OCI-LY7 (cell line): ENCODE measurements around the gene SRC. TPM values are rescaled to one million over a fixed set of nuclear protein-coding genes. Genes with fewer than 3 reads are reported as not detected.

ENCODE experiments used
- BruUV-seq: library from RNA; stranded (reverse); fragments of 400-500 nt; replicated peaks from 2 replicates; lab custom pipeline; 2021; lab: Mats Ljungman, UMichigan
- CTCF ChIA-PET: fragments of 300-600 bp; sonication (Branson Sonifier 250); formaldehyde crosslinking; loops from one replicate; lab custom pipeline; 2022; ENCODE audit warnings: antibody characterized with exemption; ENCODE audit not compliant: unreplicated experiment; lab: Charles Lee
- POLR2A ChIA-PET: fragments of 300-600 bp; sonication (Branson Sonifier 250); formaldehyde crosslinking; loops from one replicate; lab custom pipeline; 2022; ENCODE audit warnings: antibody characterized with exemption; lab: Charles Lee
- DNase-seq: peaks from one replicate; pipeline ENCODE4 v3.0.0-alpha.2; 2015; ENCODE audit warnings: low spot score
- H2AFZ ChIP-seq: fragments of 200-600 bp; sonication (generic), shearing (Covaris generic); 2 replicates; pipeline ENCODE4 v1.6.1; 2014; ENCODE audit warnings: mild to moderate bottlenecking, antibody characterized with exemption, low read length, moderate library complexity
- H3K27ac ChIP-seq: fragments of 200-600 bp; sonication (generic); 2 replicates; pipeline ENCODE4 v1.5.1; 2014; ENCODE audit warnings: mixed run types, low read depth, mild to moderate bottlenecking, moderate library complexity, low read length, inconsistent platforms; ENCODE audit not compliant: poor library complexity, severe bottlenecking
- H3K36me3 ChIP-seq: fragments of 200-600 bp; sonication (generic); 2 replicates; pipeline ENCODE4 v1.6.1; 2014; ENCODE audit warnings: mild to moderate bottlenecking, antibody characterized with exemption, low read length, moderate library complexity, mixed read lengths; ENCODE audit not compliant: insufficient read depth
- H3K4me1 ChIP-seq: fragments of 200-600 bp; sonication (generic); 2 replicates; pipeline ENCODE4 v1.5.1; 2014; ENCODE audit warnings: mild to moderate bottlenecking, low read length; ENCODE audit not compliant: insufficient read depth, poor library complexity, severe bottlenecking
- H3K4me2 ChIP-seq: fragments of 200-600 bp; sonication (generic); 2 replicates; pipeline ENCODE4 v1.6.1; 2014; ENCODE audit warnings: mild to moderate bottlenecking, low read length
- H3K4me3 ChIP-seq: fragments of 200-600 bp; sonication (generic); 2 replicates; pipeline ENCODE4 v1.5.1; 2014; ENCODE audit warnings: mild to moderate bottlenecking, low read depth, low read length; ENCODE audit not compliant: poor library complexity, severe bottlenecking
- H3K79me2 ChIP-seq: fragments of 200-600 bp; sonication (generic); 2 replicates; pipeline ENCODE4 v1.6.1; 2016; ENCODE audit warnings: low read depth, mild to moderate bottlenecking, low read length, moderate library complexity, mixed read lengths; ENCODE audit not compliant: insufficient read depth
- H3K9me2 ChIP-seq: fragments of 200-600 bp; sonication (generic); 2 replicates; pipeline ENCODE4 v1.6.1; 2016; ENCODE audit warnings: mild to moderate bottlenecking, low read length, mixed read lengths; ENCODE audit not compliant: insufficient read depth
- H3K9me3 ChIP-seq: fragments of 200-600 bp; sonication (generic); 2 replicates; pipeline ENCODE4 v1.6.1; 2014; ENCODE audit warnings: mild to moderate bottlenecking, mixed run types, low read length, mixed read lengths
- H4K20me1 ChIP-seq: fragments of 200-600 bp; sonication (generic); 2 replicates; pipeline ENCODE4 v1.6.1; 2014; ENCODE audit warnings: mild to moderate bottlenecking, antibody characterized with exemption, low read length, moderate library complexity, mixed read lengths; ENCODE audit not compliant: insufficient read depth
- CTCF ChIP-seq: fragments of 200-600 bp; sonication (generic); conservative IDR thresholded peaks from 2 replicates; pipeline ENCODE4 v1.5.1; 2014; ENCODE audit warnings: mild to moderate bottlenecking, antibody characterized with exemption, low read length, moderate library complexity, mixed read lengths
- EZH2phosphoT487 ChIP-seq: fragments of 200-600 bp; sonication (generic); IDR thresholded peaks from 2 replicates; pipeline ENCODE4 v1.6.1; 2018; ENCODE audit warnings: low read depth, borderline replicate concordance, mild to moderate bottlenecking, mixed run types, antibody characterized with exemption, low read length, moderate library complexity, mixed read lengths
- intact Hi-C: fragments of 100-400 bp; cut with micrococcal nuclease; formaldehyde crosslinking; loops from one replicate; pipeline ENCODE4 v1.10.0; 2022; ENCODE audit not compliant: unreplicated experiment
- total RNA-seq, 2 experiments: library from RNA; depleted of rRNA in 1 of 2; stranded (reverse); fragments of >200 nt in 1 of 2; shearing (Covaris generic) in 1 of 2; gene quantifications; 2 replicates each; pipeline ENCODE4 v1.2.3, GENCODE V29; 2014 to 2022

The SRC gene
- total RNA-seq, 2 experiments from 2014 or later = 0.72 to 3.7 TPM

GRCh38 chr20:37327748-37328147, 18.2 kb upstream of the SRC start:
- Histone ChIP-seq H3K9me2 (no peaks in the 10 kb centered on the region), H3K36me3 (no peaks in the 10 kb centered on the region), H3K79me2 (no peaks in the 10 kb centered on the region), H2AFZ (no peak overlapping the region), H3K27ac (no peak overlapping the region), H3K4me2 (no peak overlapping the region), H3K4me3 (no peak overlapping the region), H3K9me3 (no peaks in the 10 kb centered on the region), H3K4me1 (no peaks in the 10 kb centered on the region), H4K20me1 (no peaks in the 10 kb centered on the region)
- TF ChIP-seq CTCF (no peak), EZH2phosphoT487 (no peak)
- BruUV-seq = no TSS peak
- CTCF ChIA-PET = no interaction called here
- DNase-seq = no peak
- POLR2A ChIA-PET = interaction anchor here (0.7 kb wide), 1 partner anchor 80 kb away, joined by 4 read pairs; no protein-coding TSS in a partner anchor
- intact Hi-C loops = no loop called here

- POLR2A ChIA-PET = interaction anchor here (0.6 kb wide), 1 partner anchor 12 kb away, joined by 3 read pairs; no protein-coding TSS in a partner anchor
- no peak for TF ChIP-seq EZH2phosphoT487
- no peak for TF ChIP-seq CTCF
- Histone ChIP-seq H4K20me1 (no peaks in the 10 kb centered on the region), H2AFZ (no peak overlapping the region), H3K36me3 (no peaks in the 10 kb centered on the region), H3K4me2 (no peak overlapping the region), H3K9me3 (no peaks in the 10 kb centered on the region), H3K27ac (no peak overlapping the region), H3K79me2 (no peaks in the 10 kb centered on the region), H3K9me2 (no peaks in the 10 kb centered on the region), H3K4me1 (no peaks in the 10 kb centered on the region), H3K4me3 (no peak overlapping the region)
- BruUV-seq = no TSS peak
- CTCF ChIA-PET = no interaction called here
- DNase-seq = no peak
- intact Hi-C loops = no loop called here
These were observed 17.6 kb upstream of the SRC start for GRCh38 chr20:37328149-37328945.
